Lower leg skin (tissue), 4 donors: ENCODE data around the gene PMM2. TPM values are rescaled to one million over a fixed set of nuclear protein-coding genes. Genes with fewer than 3 reads are reported as not detected.

Experiments used
- DNase-seq, 2 donors: peaks; one replicate each; pipeline ENCODE4 v3.0.0-alpha.2; 2019; ENCODE audit warnings: low spot score in 2 of 2
- H3K4me3 ChIP-seq: fragments of 200-600 bp; sonication (generic); 2 replicates; pipeline ENCODE4 v1.5.1; 2017; ENCODE audit warnings: mild to moderate bottlenecking, low read depth; ENCODE audit not compliant: poor library complexity, severe bottlenecking
- CTCF ChIP-seq, 3 donors: fragments of 450-650 bp; IDR thresholded peaks; one replicate each; pipeline ENCODE4 v1.5.1; 2016; ENCODE audit warnings: antibody characterized with exemption in 3 of 3, mild to moderate bottlenecking in 3 of 3, moderate library complexity in 2 of 3
- POLR2A ChIP-seq, 2 donors: fragments of 450-650 bp; IDR thresholded peaks; one replicate each; pipeline ENCODE4 v1.6.1; 2016 to 2017; ENCODE audit warnings: antibody characterized with exemption in 2 of 2, mild to moderate bottlenecking in 1 of 2, moderate library complexity in 1 of 2
- WGBS, 2 donors: methylation state at CpG; one replicate each; pipeline ENCODE4 v1.1.5; 2018; 5-methylcytosine and 5-hydroxymethylcytosine counted together
- intact Hi-C: fragments of 100-400 bp; cut with DNase I; formaldehyde crosslinking; loops from one replicate; pipeline ENCODE4 v1.15.0; 2023; ENCODE audit warnings: low total_unique reads
- total RNA-seq, 4 donors: library from RNA; depleted of rRNA; stranded (reverse); fragments of >200 nt; gene quantifications; one replicate each; pipeline ENCODE4 v1.1.0, GENCODE V29; 2016

PMM2 gene
- total RNA-seq, 4 donors from 2014 or later = 20.5 to 41.8 (median 26.8) TPM

- no peak for DNase-seq
- WGBS, 2 donors = 54 to 55% methylated on average over 17 of the region's 17 CpGs
- intact Hi-C loops = no loop called here
- no peak overlapping the region for H3K4me3 ChIP-seq
- TF ChIP-seq POLR2A (IDR thresholded peaks at IDR 0.05) = no peak
- peak in 1 of 3 donors; percentile 14 for TF ChIP-seq CTCF (IDR thresholded peaks at IDR 0.05)
Observed at GRCh38 chr16:8863594-8864424, 66.2 kb downstream of the PMM2 start.

GRCh38 chr16:8864480-8865110 lies 67.0 kb downstream of the PMM2 start:
- WGBS, 2 donors = 26 to 32% methylated on average over 13 of the region's 13 CpGs
- TF ChIP-seq CTCF (IDR thresholded peaks at IDR 0.05) (no peak), POLR2A (IDR thresholded peaks at IDR 0.05) (no peak)
- no peak for DNase-seq
- intact Hi-C loops = no loop called here
- H3K4me3 ChIP-seq = no peak overlapping the region

GRCh38 chr16:8865145-8865882 lies 67.7 kb downstream of the PMM2 start:
- intact Hi-C loops = no loop called here
- WGBS, 2 donors = 93% methylated on average over 14 of the region's 14 CpGs

GRCh38 chr16:8866118-8866883 lies 68.7 kb downstream of the PMM2 start:
- intact Hi-C loops = no loop called here
- TF ChIP-seq CTCF (IDR thresholded peaks at IDR 0.05) = no peak
- no peak for TF ChIP-seq POLR2A (IDR thresholded peaks at IDR 0.05)
- WGBS, 2 donors = 33 to 46% methylated on average over 30 of the region's 30 CpGs
- DNase-seq = peak in 1 of 2 donors; percentile 93
- H3K4me3 ChIP-seq = no peak overlapping the region

More at GRCh38 chr16:8865145-8865882, 67.7 kb downstream of the PMM2 start:
- H3K4me3 ChIP-seq = no peak overlapping the region
- DNase-seq = no peak
- no peak for TF ChIP-seq POLR2A (IDR thresholded peaks at IDR 0.05)
- no peak for TF ChIP-seq CTCF (IDR thresholded peaks at IDR 0.05)

GRCh38 chr16:8866884-8867215 lies 69.2 kb downstream of the PMM2 start:
- H3K4me3 ChIP-seq = peak overlapping the region; percentile 21
- TF ChIP-seq POLR2A (IDR thresholded peaks at IDR 0.05) (no peak), CTCF (IDR thresholded peaks at IDR 0.05) (no peak)
- intact Hi-C loops = no loop called here
- DNase-seq = no peak
- 25% methylated on average over 13 to 16 of the region's 16 CpGs for WGBS, 2 donors
